Measurements from ENCODE around the gene HMCN2.

The HMCN2 gene

GRCh38 chr9:130373679-130374325 is 108.2 kb downstream of the HMCN2 start:
- no peak for DNase-seq

- DNase-seq, result no peak
Measured at GRCh38 chr9:130377612-130378011, 112.1 kb downstream of the HMCN2 start.

- no peak for DNase-seq
Measured at GRCh38 chr9:130378875-130379648, 113.5 kb downstream of the HMCN2 start.

- no peak for DNase-seq
Measured at GRCh38 chr9:130379649-130379970, 114.0 kb downstream of the HMCN2 start.

- DNase-seq, result no peak
Measured at GRCh38 chr9:130380920-130381469, 115.4 kb downstream of the HMCN2 start.

- no peak for DNase-seq
Measured at GRCh38 chr9:130381660-130382059, 116.1 kb downstream of the HMCN2 start.

GRCh38 chr9:130382096-130382495 is 116.5 kb downstream of the HMCN2 start:
- no peak for DNase-seq

GRCh38 chr9:130382636-130383349 is 117.2 kb downstream of the HMCN2 start:
- no peak for DNase-seq

- DNase-seq, result no peak
Measured at GRCh38 chr9:130383350-130383715, 117.8 kb downstream of the HMCN2 start.

- DNase-seq, result no peak
Measured at GRCh38 chr9:130383979-130384676, 118.6 kb downstream of the HMCN2 start.

GRCh38 chr9:130385257-130385656 is 119.7 kb downstream of the HMCN2 start:
- no peak for DNase-seq

GRCh38 chr9:130387398-130387797 is 121.8 kb downstream of the HMCN2 start:
- no peak for DNase-seq

GRCh38 chr9:130387905-130388304 is 122.3 kb downstream of the HMCN2 start:
- no peak for DNase-seq

- DNase-seq, result no peak
Measured at GRCh38 chr9:130390390-130390789, 124.8 kb downstream of the HMCN2 start.

- no peak for DNase-seq
Measured at GRCh38 chr9:130390986-130391385, 125.4 kb downstream of the HMCN2 start.

GRCh38 chr9:130391866-130392265 is 126.3 kb downstream of the HMCN2 start:
- DNase-seq, result no peak

GRCh38 chr9:130393681-130394071 is 128.1 kb downstream of the HMCN2 start:
- no peak for DNase-seq

- DNase-seq, result no peak
Measured at GRCh38 chr9:130394320-130394719, 128.8 kb downstream of the HMCN2 start.

GRCh38 chr9:130394814-130395470 is 129.4 kb downstream of the HMCN2 start:
- DNase-seq, result no peak

GRCh38 chr9:130395810-130396435 is 130.4 kb downstream of the HMCN2 start:
- no peak for DNase-seq

- peak in 1 of 3 donors; percentile 20 for DNase-seq
Measured at GRCh38 chr9:130396581-130396980, 131.0 kb downstream of the HMCN2 start.
